Retinal pigment epithelial cell (primary cell): ENCODE measurements around the gene UTF1.

ENCODE experiments used
- DNase-seq: peaks from one replicate; pipeline ENCODE4 v3.0.0-alpha.2; 2010; ENCODE audit warnings: low read depth
- H3K4me3 ChIP-seq: 2 replicates; pipeline ENCODE4 v1.5.1; 2011; ENCODE audit warnings: mild to moderate bottlenecking, low read length, control low read depth, moderate library complexity
- CTCF ChIP-seq: conservative IDR thresholded peaks from 2 replicates; pipeline ENCODE4 v1.5.1; 2011; ENCODE audit warnings: low read depth, low read length, control low read depth, inconsistent platforms

Gene UTF1

DNA sequence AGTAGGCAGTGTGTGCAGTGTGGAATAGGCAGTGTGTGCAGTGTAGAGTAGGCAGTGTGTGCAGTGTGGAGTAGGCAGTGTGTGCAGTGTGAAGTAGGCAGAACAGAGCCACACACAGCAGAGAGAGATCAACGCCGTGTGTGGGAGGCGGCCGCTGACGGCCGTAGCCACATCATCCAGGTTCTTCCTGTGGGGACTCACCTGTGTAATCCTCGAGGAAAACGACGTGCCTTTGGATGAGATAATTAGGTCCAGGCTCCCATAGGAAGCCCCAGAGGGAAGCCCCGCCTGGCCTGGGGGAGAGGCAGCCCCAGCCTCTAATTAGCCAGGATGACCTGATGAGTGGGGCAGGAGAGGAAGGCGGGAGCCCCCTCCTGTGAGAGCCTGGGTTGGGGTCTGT, 44.6 kb upstream of the UTF1 start:
- DNase-seq: no peak
- no peak for TF ChIP-seq CTCF
- no peak overlapping the region for H3K4me3 ChIP-seq

DNA sequence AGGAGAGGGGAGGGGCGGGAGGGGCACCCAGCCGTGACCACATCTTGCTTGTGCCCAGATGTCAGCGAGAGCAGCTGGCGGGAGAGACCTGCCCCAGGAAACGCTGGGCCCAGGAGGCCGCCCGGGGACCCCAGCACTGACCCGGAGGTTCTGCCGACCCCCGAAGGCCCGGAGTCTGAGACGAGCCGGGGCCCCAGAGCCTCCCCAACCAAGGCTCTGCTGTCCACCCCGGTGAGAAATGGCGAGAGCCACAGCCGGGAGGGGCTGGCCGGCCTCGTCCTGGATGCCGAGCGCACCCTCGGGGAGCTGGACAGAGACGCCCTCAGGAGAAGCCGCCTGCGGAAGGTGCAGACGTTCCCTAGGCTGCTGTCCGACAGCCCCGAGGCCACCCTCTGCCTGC, 44.1 kb upstream of the UTF1 start:
- H3K4me3 ChIP-seq: no peak overlapping the region
- no peak for TF ChIP-seq CTCF
- no peak for DNase-seq

- no peak for DNase-seq
- TF ChIP-seq CTCF: no peak
- H3K4me3 ChIP-seq: no peak overlapping the region
These were observed 43.5 kb upstream of the UTF1 start for GRCh38 chr10:133186416-133187090.

- no peak overlapping the region for H3K4me3 ChIP-seq
- DNase-seq: no peak
- no peak for TF ChIP-seq CTCF
These were observed 42.7 kb upstream of the UTF1 start for GRCh38 chr10:133187091-133187905.

- DNase-seq: no peak
- no peak for TF ChIP-seq CTCF
- no peak overlapping the region for H3K4me3 ChIP-seq
These were observed 41.9 kb upstream of the UTF1 start for GRCh38 chr10:133187906-133188681.

GRCh38 chr10:133189256-133189655, 40.8 kb upstream of the UTF1 start:
- H3K4me3 ChIP-seq: no peak overlapping the region
- DNase-seq: no peak
- no peak for TF ChIP-seq CTCF
